Activated B cell treated with CpG ODN at 0.5 μM for 24 hours (primary cell): ENCODE data around the gene TMEM129. TPM values are rescaled to one million over a fixed set of nuclear protein-coding genes. Genes with fewer than 3 reads are reported as not detected.

ENCODE experiments used
- ATAC-seq: fragments of 200-7000 bp; cut with Tn5 transposase; one replicate; pipeline ENCODE4 v1.10.0; 2021; ENCODE audit warnings: low read depth, mild to moderate bottlenecking, moderate library complexity
- CTCF ChIA-PET: fragments of 350-600 bp; sonication (Branson Sonifier 250); formaldehyde crosslinking; loops from one replicate; lab custom pipeline; 2021; ENCODE audit warnings: antibody characterized with exemption; lab: Charles Lee
- POLR2A ChIA-PET: fragments of 350-600 bp; sonication (Branson Sonifier 250); formaldehyde crosslinking; loops from one replicate; lab custom pipeline; 2021; ENCODE audit warnings: antibody characterized with exemption; lab: Charles Lee
- DNase-seq: peaks from one replicate; pipeline ENCODE4 v3.0.0; 2022
- H3K27ac Mint-ChIP-seq: one replicate; pipeline ENCODE4 v1.8.0; 2020; ENCODE audit warnings: mixed read lengths
- H3K27me3 Mint-ChIP-seq: one replicate; pipeline ENCODE4 v1.8.0; 2021; ENCODE audit warnings: mixed read lengths
- H3K36me3 Mint-ChIP-seq: one replicate; pipeline ENCODE4 v1.8.0; 2021; ENCODE audit warnings: low read depth, mixed read lengths
- H3K4me1 Mint-ChIP-seq: one replicate; pipeline ENCODE4 v1.8.0; 2021; ENCODE audit warnings: mixed read lengths
- H3K4me3 Mint-ChIP-seq: one replicate; pipeline ENCODE4 v1.8.0; 2020; ENCODE audit warnings: mild to moderate bottlenecking, mixed read lengths
- H3K9me3 Mint-ChIP-seq: one replicate; pipeline ENCODE4 v1.8.0; 2020; ENCODE audit warnings: mixed read lengths
- intact Hi-C: fragments of 100-400 bp; cut with micrococcal nuclease; formaldehyde crosslinking; loops from one replicate; pipeline ENCODE4 v1.15.1; 2024
- total RNA-seq: library from RNA; stranded (reverse); gene quantifications from 2 replicates; pipeline ENCODE4 v1.2.3, GENCODE V29; 2022
- TF ChIP-seq, protein P1 (sequence below): fragments of 200-600 bp; IDR thresholded peaks from one replicate; pipeline ENCODE4 v1.8.0; 2022; ENCODE audit warnings: antibody characterized with exemption, mild to moderate bottlenecking

Gene TMEM129
- total RNA-seq, 1 donor from 2014 or later, result 23.7 TPM

DNA sequence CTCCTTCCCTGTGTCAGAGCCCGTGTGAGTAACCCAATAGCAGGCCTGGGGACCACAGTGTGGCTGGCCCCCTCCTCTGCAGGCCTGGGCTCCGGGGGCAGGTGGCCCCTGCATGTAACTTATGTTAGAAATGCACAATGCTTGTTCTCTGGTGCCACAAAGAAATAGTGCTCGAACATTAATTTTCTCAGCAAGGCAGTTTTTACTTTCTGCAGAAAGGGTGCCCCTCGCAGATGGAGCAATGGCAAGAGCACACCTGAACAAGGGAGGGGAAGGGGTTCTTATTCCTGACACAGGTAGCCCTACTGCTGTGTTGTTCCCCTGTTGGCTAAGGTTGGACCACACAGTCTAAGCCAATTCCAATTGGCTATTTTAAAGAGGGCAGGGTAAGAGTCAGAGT is 17.3 kb upstream of the TMEM129 start:
- H3K27ac Mint-ChIP-seq, result no peak overlapping the region
- H3K4me1 Mint-ChIP-seq, result no peaks in the 10 kb centered on the region

DNA sequence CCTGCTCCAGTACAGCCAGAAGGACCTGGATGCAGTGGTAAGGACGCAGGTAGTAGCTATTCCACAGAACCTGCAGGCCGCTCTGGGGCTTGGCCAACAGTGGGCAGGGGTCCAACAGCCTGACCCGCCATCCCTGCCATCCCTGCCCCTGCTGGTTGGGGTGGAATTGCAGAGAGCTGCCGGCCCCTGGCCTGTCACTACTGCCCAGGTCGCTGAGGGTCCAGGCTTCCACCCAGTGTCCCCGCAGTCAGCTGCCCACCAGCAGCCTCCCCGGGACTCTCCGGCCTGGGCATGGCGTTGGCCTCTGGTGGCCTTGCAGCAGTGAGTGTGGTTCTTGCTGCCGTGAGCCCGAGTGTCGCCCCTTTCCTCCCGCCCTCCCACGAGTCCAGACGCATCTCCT is 16.5 kb upstream of the TMEM129 start:
- no peak for ATAC-seq
- POLR2A ChIA-PET, result interaction anchor here (0.8 kb wide), 1 partner anchor 37 kb away, joined by 3 read pairs; no protein-coding TSS in a partner anchor
- H3K36me3 Mint-ChIP-seq, result peaks cover 66% of the 10 kb centered on the region

More for the DNA sequence above, 17.3 kb upstream of the TMEM129 start:
- TF ChIP-seq, protein P1, sequence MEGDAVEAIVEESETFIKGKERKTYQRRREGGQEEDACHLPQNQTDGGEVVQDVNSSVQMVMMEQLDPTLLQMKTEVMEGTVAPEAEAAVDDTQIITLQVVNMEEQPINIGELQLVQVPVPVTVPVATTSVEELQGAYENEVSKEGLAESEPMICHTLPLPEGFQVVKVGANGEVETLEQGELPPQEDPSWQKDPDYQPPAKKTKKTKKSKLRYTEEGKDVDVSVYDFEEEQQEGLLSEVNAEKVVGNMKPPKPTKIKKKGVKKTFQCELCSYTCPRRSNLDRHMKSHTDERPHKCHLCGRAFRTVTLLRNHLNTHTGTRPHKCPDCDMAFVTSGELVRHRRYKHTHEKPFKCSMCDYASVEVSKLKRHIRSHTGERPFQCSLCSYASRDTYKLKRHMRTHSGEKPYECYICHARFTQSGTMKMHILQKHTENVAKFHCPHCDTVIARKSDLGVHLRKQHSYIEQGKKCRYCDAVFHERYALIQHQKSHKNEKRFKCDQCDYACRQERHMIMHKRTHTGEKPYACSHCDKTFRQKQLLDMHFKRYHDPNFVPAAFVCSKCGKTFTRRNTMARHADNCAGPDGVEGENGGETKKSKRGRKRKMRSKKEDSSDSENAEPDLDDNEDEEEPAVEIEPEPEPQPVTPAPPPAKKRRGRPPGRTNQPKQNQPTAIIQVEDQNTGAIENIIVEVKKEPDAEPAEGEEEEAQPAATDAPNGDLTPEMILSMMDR, result no peak
- intact Hi-C loops, result no loop called here
- no peak for ATAC-seq
- peaks cover 7% of the 10 kb centered on the region for H3K9me3 Mint-ChIP-seq
- ChIA-PET CTCF (no interaction called here), POLR2A (interaction anchor here (0.8 kb wide), 1 partner anchor 37 kb away, joined by 3 read pairs; no protein-coding TSS in a partner anchor)
- no peaks in the 10 kb centered on the region for H3K27me3 Mint-ChIP-seq
- no peak overlapping the region for H3K4me3 Mint-ChIP-seq
- H3K36me3 Mint-ChIP-seq, result peaks cover 60% of the 10 kb centered on the region
- DNase-seq, result no peak

DNA sequence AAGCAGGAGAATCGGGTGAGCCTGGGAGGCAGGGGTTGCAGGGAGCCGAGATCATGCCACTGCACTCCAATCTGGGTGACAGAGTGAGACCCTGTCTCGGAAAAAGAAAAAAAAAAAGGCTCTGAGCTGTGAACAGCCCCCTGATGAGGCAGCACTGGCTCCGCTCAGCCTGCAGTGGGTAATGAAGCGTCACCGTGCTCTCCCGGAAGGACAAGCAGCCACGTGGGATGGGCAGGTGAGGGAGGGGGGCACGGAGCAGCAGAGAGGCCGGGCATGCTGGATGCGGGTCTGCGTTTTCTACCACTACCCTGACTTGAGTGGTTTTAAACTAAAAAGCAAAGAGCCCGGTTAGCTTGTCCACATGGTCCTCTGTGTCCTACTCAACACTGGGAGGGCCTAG is 15.7 kb upstream of the TMEM129 start:
- H3K36me3 Mint-ChIP-seq, result peaks cover 67% of the 10 kb centered on the region
- no peaks in the 10 kb centered on the region for H3K4me1 Mint-ChIP-seq
- POLR2A ChIA-PET, result no interaction called here
- DNase-seq (no peak), ATAC-seq (no peak)
- H3K4me3 Mint-ChIP-seq, result no peak overlapping the region
- H3K27me3 Mint-ChIP-seq, result no peaks in the 10 kb centered on the region
- intact Hi-C loops, result no loop called here
- H3K9me3 Mint-ChIP-seq, result peaks cover 7% of the 10 kb centered on the region
- TF ChIP-seq, protein P1, result no peak
- no peak overlapping the region for H3K27ac Mint-ChIP-seq
- CTCF ChIA-PET, result no interaction called here

More for the DNA sequence above, 16.5 kb upstream of the TMEM129 start:
- DNase-seq, result no peak
- peaks cover 7% of the 10 kb centered on the region for H3K9me3 Mint-ChIP-seq
- CTCF ChIA-PET, result no interaction called here
- H3K27me3 Mint-ChIP-seq, result no peaks in the 10 kb centered on the region
- no peak overlapping the region for H3K27ac Mint-ChIP-seq
- TF ChIP-seq, protein P1, result no peak
- intact Hi-C loops, result no loop called here
- no peak overlapping the region for H3K4me3 Mint-ChIP-seq
- H3K4me1 Mint-ChIP-seq, result no peaks in the 10 kb centered on the region

DNA sequence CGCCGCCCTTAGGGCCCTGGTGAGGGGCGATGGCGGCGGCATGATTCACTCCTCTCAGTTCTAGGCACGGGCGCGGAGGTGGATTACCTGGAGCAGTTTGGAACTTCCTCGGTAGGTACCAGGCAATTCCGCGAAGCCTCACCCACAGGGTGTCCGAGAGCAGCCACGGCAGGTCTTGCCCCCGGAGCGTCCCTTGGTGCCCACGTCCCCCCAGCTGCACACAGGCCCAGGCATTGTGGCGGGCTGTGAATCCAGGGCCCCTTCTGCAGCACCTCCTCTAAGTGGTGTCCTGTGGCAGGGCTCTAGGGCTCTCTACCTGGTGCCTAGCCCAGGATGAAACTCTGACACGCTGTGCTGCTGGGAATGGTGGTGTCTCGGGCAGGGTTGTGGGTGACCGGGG is 14.1 kb upstream of the TMEM129 start:
- ATAC-seq (no peak), DNase-seq (no peak)
- ChIA-PET CTCF (no interaction called here), POLR2A (no interaction called here)
- Mint-ChIP-seq H3K36me3 (peaks cover 67% of the 10 kb centered on the region), H3K4me1 (no peaks in the 10 kb centered on the region), H3K27ac (no peak overlapping the region), H3K4me3 (no peak overlapping the region), H3K9me3 (peaks cover 7% of the 10 kb centered on the region), H3K27me3 (no peaks in the 10 kb centered on the region)
- intact Hi-C loops, result no loop called here
- TF ChIP-seq, protein P1, result no peak

DNA sequence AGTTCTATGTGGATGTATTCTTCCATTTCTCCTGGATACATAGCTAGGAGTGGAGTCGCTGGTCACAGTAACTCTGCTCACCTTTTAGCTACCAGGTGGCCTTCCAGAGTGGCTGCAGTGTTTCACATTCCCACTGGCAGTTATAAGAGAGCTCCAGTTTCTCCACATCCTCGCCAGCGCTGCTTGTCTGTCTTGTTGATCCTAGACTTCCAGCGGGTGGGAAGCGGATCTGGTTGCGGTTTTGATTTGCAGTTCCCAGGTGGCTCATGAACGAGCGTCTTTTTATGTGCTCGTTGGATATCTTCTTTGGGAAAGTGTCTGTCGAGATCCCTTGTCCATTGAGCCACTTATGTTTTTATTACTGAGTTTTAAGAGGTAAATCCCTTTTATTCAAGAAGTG is 11.8 kb upstream of the TMEM129 start:
- Mint-ChIP-seq H3K36me3 (peaks cover 65% of the 10 kb centered on the region), H3K27ac (no peak overlapping the region), H3K4me1 (peaks cover 4% of the 10 kb centered on the region), H3K4me3 (no peak overlapping the region), H3K27me3 (no peaks in the 10 kb centered on the region), H3K9me3 (peaks cover under 1% of the 10 kb centered on the region)
- TF ChIP-seq, protein P1, result no peak
- POLR2A ChIA-PET, result no interaction called here
- DNase-seq, result no peak
- no peak for ATAC-seq
- CTCF ChIA-PET, result interaction anchor here (1.0 to 10.9 kb wide), 2 partner anchors 15 to 39 kb away, joined by 4 to 286 read pairs; no protein-coding TSS in a partner anchor
- intact Hi-C loops, result no loop called here
